Peyer's patch (tissue), 4 donors: Measurements from ENCODE around the gene ITCH.
"Not testable (repeated sequence)": the region's sequence is repeated elsewhere in the genome, so short reads cannot be mapped to it uniquely, and the experiment has no call there.

Experiments
- CTCF ChIP-seq, 6 experiments: fragments of 450-650 bp in 4 of 6; fragments of 200-600 bp in 2 of 6; sonication (generic) in 1 of 6; IDR thresholded peaks; one replicate each; pipeline ENCODE4 v1.5.1; 2017 to 2019; ENCODE audit warnings: antibody characterized with exemption in 6 of 6, mild to moderate bottlenecking in 3 of 6, moderate library complexity in 1 of 6
- POLR2A ChIP-seq, 2 donors: fragments of 450-650 bp; IDR thresholded peaks; one replicate each; pipeline ENCODE4 v1.5.1; 2017; ENCODE audit warnings: antibody characterized with exemption in 2 of 2, mild to moderate bottlenecking in 2 of 2, moderate library complexity in 2 of 2

- TF ChIP-seq CTCF, POLR2A (IDR thresholded peaks at IDR 0.05): not testable (repeated sequence)
These were observed 51.5 kb downstream of the ITCH start for GRCh38 chr20:34414525-34414924.
